HG03103 (cell line): Measurements from ENCODE around the gene MACROD2.
"Not testable (repeated sequence)": the region's sequence is repeated elsewhere in the genome, so short reads cannot be mapped to it uniquely, and the experiment has no call there.

Experiments used
- ATAC-seq: cut with Tn5 transposase; IDR thresholded peaks from one replicate; pipeline ENCODE4 v1.9.1; 2021; ENCODE audit warnings: low read depth; ENCODE audit not compliant: unreplicated experiment

The MACROD2 gene

GRCh38 chr20:15332711-15333160 is 1337.4 kb downstream of the MACROD2 start:
- ATAC-seq, result peak; percentile 85

DNA sequence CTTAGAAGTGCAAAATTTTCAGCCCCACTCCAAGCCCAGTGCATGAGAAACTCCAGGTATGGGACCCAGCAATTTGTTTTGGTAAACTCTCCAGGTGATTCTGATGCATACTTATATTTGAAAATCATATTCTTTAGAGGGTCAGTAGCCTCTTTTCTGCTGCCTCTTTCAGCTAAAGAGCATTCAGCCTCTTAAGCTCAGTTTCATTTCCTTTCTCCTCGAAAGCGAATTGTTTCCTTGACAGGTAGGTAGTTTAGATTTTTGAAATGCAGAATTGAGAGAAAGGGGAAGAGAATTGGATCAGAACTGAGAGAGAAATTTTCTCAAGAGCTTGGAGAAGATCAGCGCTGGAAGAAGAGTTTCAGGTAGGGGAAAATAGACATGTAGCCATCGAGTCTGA is 1337.9 kb downstream of the MACROD2 start:
- peak; percentile 38 for ATAC-seq

- no peak for ATAC-seq
Measured at GRCh38 chr20:15336011-15336410, 1340.7 kb downstream of the MACROD2 start.

DNA sequence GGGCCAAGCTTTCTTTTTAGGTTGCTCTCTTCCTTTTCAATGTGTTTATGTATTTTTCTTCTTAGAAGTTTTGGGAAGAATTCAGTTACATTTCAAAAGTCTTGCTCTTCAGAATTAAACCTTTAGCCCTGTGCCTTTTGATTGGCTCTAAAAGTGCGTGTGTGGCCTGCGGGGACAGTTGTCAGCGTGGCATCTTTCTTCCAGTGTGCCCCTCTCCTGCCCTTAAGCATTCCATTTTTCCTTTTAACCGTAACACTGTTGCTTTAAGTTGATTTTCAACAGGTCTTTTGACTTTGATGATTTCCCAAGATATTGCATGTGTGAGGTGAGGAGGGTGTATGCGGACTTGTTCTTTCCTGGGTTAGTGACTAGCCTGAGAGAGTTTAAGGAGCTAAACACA is 1341.2 kb downstream of the MACROD2 start:
- ATAC-seq, result no peak

DNA sequence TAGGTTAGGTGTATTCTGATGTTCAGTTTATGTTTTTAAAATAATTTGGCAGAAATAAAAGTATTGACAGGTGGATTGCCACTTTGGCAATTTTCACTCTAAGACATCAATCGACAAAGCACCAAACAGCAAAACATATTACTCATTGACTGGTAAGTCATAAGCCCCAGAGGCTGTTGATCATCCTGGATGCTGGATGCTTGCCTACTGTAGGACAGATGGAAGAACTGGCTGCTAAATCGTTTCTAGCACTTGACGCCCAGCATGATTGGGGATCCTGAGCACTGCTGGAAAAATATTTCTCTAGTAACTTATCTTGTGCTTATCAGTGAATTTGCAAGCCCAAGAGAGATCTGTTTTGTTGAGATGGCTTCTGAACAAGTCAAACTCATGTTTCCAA is 1343.9 kb downstream of the MACROD2 start:
- no peak for ATAC-seq

- no peak for ATAC-seq
Measured at GRCh38 chr20:15342991-15343523, 1347.7 kb downstream of the MACROD2 start.

DNA sequence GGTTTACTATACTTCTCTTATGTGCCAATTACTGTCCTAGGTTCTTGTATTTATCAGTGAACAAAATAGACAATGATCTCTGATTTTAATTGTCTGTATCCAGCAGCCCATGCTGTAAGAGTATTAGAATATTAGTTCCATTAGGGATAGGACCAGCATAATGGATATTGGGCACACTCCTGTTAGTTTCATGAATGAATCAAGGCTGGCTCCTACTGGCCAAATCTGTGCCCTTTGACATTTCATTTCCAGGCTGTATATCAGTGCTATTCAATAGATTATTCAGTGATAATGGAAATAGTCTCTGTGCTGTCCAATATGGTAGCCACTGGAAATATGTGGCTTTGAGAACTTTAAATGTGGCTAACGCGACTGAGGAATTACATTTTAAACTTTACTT is 1350.0 kb downstream of the MACROD2 start:
- ATAC-seq, result no peak

DNA sequence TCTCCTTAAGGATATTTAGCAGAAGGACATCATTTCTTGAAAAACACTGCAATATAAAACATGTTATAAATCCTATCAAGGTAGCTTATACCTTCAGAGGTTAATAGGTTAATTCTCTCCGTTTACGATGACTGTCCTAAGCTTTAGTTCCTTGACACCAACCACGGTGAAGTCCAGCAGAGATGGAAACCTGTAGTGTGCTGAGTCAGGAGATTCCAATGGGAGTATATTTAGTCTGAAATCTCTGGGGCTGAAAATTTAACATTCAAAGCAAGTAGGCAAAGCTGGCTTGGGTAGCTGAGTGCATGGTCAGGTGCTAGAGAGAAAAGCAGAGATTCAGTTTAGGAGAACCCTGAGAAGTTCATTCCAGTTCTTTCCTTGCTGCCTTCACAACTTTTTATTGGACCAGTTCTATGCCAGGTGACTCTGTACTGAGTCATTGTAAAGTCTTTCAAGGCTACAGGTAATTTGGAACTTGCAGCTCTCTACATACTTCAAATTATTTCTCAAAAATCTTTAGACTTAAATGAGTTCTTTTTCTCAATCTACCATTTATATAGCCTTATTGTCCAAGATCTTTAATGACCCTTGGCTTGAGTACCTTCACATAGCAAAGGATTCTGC is 1351.5 kb downstream of the MACROD2 start:
- ATAC-seq, result no peak

GRCh38 chr20:15359056-15359455 is 1363.7 kb downstream of the MACROD2 start:
- ATAC-seq, result no peak

DNA sequence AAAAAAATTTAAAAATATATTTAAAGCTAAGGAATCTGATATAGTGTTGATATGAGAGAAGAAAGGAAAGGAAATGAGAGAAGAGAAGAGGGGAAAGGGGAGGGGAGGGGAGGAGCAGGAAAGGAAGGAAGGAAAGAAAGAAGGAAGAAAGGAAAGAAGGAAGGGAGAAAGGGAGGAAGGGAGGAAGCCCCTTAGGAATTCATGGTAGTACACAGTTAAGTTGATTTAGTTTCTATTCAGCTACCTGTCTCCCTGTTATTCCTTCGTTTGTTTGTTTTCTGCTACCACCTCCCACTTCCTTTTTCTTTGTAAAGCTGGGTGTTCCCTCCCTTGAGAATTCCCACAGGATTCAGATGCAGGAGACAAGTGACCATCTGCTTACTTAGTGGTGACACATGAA is 1367.5 kb downstream of the MACROD2 start:
- no peak for ATAC-seq

DNA sequence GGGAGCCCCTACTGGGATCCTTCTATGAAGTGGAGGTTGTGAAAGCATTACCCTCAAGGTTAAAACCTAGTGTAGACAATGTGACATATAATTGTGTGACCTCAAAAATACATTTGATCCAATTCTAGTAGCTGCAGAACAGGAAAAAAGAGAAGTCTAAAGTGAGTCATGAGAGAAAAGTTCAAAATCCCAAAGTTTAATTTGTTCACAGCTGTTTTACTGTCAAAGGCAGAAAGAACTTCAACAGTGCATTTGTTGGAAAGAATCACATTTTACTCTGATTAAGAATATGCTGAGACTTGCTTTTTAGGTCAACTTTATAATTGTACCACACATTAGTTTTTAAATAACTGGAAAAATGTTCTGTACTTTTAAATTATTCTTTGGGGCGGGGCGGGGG is 1369.5 kb downstream of the MACROD2 start:
- no peak for ATAC-seq

GRCh38 chr20:15370370-15370769 is 1375.1 kb downstream of the MACROD2 start:
- no peak for ATAC-seq

DNA sequence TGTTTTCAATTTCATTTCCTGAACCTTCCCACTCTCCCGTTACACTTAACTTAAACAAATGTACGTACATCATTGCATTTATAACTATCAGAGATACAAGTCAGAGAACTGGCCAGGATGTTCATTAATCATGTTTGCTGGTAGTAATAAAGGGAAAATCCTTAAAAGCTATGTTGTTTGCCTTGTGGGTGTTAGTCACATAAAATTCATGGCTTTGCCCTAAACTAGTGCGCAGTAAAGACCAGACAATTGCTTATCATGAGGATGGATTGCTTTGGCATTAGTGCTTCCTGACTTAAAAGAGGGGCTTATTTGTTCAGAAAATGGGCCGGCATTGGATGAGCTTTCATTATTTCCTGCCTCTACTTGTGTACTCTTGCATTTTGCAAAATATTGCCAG is 1379.4 kb downstream of the MACROD2 start:
- no peak for ATAC-seq

- no peak for ATAC-seq
Measured at GRCh38 chr20:15375836-15376235, 1380.5 kb downstream of the MACROD2 start.

DNA sequence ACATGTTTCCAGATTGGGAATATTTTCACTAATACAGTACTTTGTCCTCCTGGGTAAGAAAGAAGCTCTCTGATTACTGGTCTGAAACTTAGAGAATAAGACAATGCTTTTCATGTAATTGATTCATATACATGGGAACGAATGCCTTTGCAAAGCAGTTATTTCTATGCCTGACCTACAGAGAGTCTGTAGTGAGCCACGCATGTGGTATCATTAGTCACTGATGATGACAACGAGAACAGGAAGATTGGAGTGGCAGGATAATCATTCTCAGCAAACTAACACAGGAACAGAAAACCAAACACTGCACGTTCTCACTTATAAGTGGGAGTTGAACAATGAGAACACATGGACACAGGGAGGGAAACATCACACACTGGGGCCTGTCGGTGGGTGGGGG is 1382.3 kb downstream of the MACROD2 start:
- ATAC-seq, result not testable (repeated sequence)

DNA sequence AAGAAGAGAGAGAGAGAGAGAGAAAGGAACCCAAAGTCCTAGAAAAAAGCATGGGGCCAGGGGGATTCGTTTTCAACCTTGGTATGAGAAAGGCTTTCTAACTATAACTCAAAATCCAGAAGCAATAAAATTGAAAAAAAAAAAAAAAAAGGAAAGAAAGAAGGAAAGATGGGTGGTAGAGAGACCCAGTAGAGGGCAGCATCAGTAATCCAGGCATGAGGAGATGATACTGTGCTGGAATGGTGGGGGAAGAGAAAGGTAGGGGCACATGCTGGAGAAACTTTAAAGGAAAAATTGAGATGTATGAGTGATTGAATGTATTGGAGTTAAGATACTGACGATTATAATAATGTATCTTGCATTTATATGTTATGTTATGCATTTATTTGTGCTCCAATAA is 1382.8 kb downstream of the MACROD2 start:
- ATAC-seq, result no peak

GRCh38 chr20:15379681-15380296 is 1384.5 kb downstream of the MACROD2 start:
- no peak for ATAC-seq

DNA sequence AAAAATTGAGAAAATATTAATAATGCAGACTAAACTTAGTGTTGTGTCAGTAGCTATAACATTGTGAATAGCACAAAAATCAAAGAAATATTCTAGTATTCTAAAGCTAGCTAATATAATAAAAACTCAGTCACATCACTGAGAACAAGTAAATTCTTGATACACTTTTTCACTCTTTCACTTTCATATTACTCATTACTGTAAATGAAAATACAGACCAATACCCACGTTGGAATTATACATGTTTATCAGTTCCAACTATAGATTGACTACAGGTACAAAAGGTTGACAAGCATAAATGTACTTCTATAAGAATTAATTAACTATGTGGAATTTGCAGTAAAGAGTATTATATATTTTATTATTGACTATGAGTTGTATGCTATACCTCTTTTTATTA is 1385.5 kb downstream of the MACROD2 start:
- ATAC-seq, result peak; percentile 60

- ATAC-seq, result no peak
Measured at GRCh38 chr20:15387228-15387627, 1391.9 kb downstream of the MACROD2 start.

DNA sequence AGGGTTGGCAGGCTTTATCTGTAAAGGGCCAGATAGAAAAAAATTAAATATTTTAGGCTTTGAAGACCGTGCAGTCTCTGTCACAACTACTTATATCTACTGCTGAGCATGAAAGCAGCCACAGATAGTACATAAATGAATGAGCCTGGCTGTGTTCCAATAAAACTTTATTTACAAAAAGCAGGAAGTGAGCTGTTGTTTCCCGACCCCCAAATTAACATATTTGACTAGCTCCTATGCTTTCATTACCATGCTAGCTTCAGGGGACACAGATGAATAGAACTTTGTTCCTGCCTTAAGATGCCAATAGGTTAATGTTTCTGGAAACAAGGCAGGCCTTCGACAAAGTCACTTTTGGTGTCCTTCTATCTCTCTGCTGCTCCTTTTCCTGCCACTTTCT is 1400.1 kb downstream of the MACROD2 start:
- ATAC-seq, result no peak

DNA sequence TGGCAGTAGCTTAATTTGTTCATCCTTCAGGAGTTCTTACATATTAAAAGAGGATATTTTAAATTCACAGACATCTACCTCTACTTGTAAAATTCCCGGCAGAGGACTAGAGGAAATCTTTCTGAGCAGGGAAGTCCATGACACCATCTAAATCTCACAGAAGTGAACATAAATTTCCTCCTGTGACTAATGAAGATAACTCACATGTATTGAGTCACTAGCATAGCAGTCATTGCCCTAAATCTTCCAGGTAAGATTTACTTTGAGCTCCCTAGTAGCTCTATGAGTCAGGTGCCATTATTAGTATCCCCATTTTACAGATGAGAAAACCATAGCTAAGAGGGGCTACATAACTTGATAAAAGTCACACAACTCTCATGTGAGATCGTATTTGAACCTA is 1400.7 kb downstream of the MACROD2 start:
- no peak for ATAC-seq

DNA sequence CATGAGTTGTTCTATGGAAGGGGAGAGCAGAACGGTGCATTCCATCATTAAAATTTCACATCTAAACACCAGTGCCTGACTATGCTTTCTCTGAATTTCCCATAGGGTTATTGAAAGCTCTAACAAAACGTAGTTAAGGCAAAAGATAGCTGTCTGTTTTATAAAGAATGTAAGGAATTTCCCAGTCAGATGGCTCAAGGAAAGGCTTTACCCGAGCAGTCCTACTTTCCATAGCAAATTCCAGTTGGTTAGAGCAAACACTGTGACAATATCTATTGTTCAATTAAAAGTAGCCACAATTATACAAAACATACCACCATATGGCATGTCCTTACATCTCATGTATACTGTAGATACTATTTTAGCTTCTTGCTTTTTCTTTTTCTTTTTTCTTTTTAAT is 1401.6 kb downstream of the MACROD2 start:
- ATAC-seq, result no peak
